Prostate gland (tissue), 2 donors: Measurements from ENCODE around the gene MINDY1.

Source experiments
- CTCF ChIP-seq, 4 experiments: fragments of 200-600 bp in 2 of 4; fragments of 450-650 bp in 2 of 4; sonication (generic) in 2 of 4; IDR thresholded peaks; 1 replicate in 3 of 4; 2 replicates in 1 of 4; pipeline ENCODE4 v1.5.1; 2016 to 2019; ENCODE audit warnings: antibody characterized with exemption in 4 of 4, mild to moderate bottlenecking in 2 of 4, moderate library complexity in 2 of 4
- POLR2A ChIP-seq: fragments of 450-650 bp; IDR thresholded peaks from one replicate; pipeline ENCODE4 v1.6.1; 2016; ENCODE audit warnings: antibody characterized with exemption, mild to moderate bottlenecking

- TF ChIP-seq CTCF (IDR thresholded peaks at IDR 0.05) (no peak), POLR2A (peak; percentile 15)
These were observed 32.7 kb downstream of the MINDY1 start for GRCh38 chr1:150973836-150974579.
